ENCODE results near the gene RAPGEF2. TPM values are rescaled to one million over a fixed set of nuclear protein-coding genes. Genes with fewer than 3 reads are reported as not detected.

The RAPGEF2 gene
- total RNA-seq (2021; ENCODE audit: unreplicated experiment), result 17.6 TPM
- polyA plus RNA-seq (2012; ENCODE audit: insufficient read length), result 11.6 TPM
- percentile 70 among the genes with signal in this experiment for Bru-seq, nascent RNA
- percentile 54 among the genes with signal in this experiment for BruChase-seq, experiment 1, labeled RNA remaining after a 2-hour chase
- BruChase-seq, experiment 2, labeled RNA remaining after a 6-hour chase, result percentile 54 among the genes with signal in this experiment
- long read RNA-seq, partial matches to known transcripts, result 9 of 16 reads
- long read RNA-seq, other reads (novel, unspliced or antisense), result 7 of 16 reads

GRCh38 chr4:159102622-159103383 is at the start of gene RAPGEF2:
TSS of gene RAPGEF2 (plus strand) at chr4:159103079. CDS start at chr4:159104163, 1,084 bp downstream.
- ATAC-seq (peak; percentile 94), DNase-seq (ENCODE audit: low read depth, low spot score) (no peak)
- H3K27me3 ChIP-seq (ENCODE audit: control insufficient read depth, insufficient read depth, low read length), result no peaks in the 10 kb centered on the region
- peaks cover 14% of the 10 kb centered on the region for H3K4me1 ChIP-seq (ENCODE audit: control insufficient read depth, insufficient read depth, low read length)
- H3K9me3 ChIP-seq (ENCODE audit: control insufficient read depth, insufficient read depth, low read depth, low read length), result no peaks in the 10 kb centered on the region
- H3K36me3 ChIP-seq (ENCODE audit: control insufficient read depth, insufficient read depth, low read length), result no peaks in the 10 kb centered on the region; the same call in 1 of the 2 replicates
- ChIA-PET CTCF (no interaction called here), POLR2A (no interaction called here)
- 0 out of 2 replicates have a peak, but pooled peaks have one; percentile 13 for TF ChIP-seq TCF7L2 (IDR thresholded peaks at IDR 0.05; ENCODE audit: low read depth, low read length)
- no peak for TF ChIP-seq REST (IDR thresholded peaks at IDR 0.05; ENCODE audit: insufficient read depth in 1 of 2, low read depth in 2 of 2, low read length in 1 of 2)
- TF ChIP-seq CTCF (IDR thresholded peaks at IDR 0.05), result no peak
- no peak for TF ChIP-seq SIN3A (IDR thresholded peaks at IDR 0.05; ENCODE audit: borderline replicate concordance, insufficient read depth, low read depth, low read length)
- TF ChIP-seq POLR2AphosphoS5 (IDR thresholded peaks at IDR 0.05; ENCODE audit: low read depth, low read length), result no peak
- BruUV-seq (replicated peaks), result no TSS peak
- H3K27ac ChIP-seq (ENCODE audit: low read length), result peak within 1 kb of the TSS; percentile 51
- H3K4me3 ChIP-seq (ENCODE audit: low read depth in 2 of 2, low read length in 2 of 2), result peak within 1 kb of the TSS; percentile 74 to 77
- in situ Hi-C loops (cut with HindIII; ENCODE audit: low pct_unique_long_range_greater_than_20kb, low sequenced_read_pairs), result no loop called here
- intact Hi-C loops (cut with micrococcal nuclease; ENCODE audit: unreplicated experiment), result loop anchor here (10.0 kb wide), 2 partner anchors 72 to 228 kb away; no protein-coding TSS in a partner anchor

- no TSS peak for BruUV-seq (replicated peaks)
- CTCF ChIA-PET, result no interaction called here
- H3K27ac ChIP-seq (ENCODE audit: low read length), result no peak overlapping the region
Observed at GRCh38 chr4:159055833-159056232, 47.0 kb upstream of the RAPGEF2 start.

More at GRCh38 chr4:159055833-159056232, 47.0 kb upstream of the RAPGEF2 start:
- Histone ChIP-seq H3K9me3 (ENCODE audit: control insufficient read depth, insufficient read depth, low read depth, low read length) (no peaks in the 10 kb centered on the region), H3K27me3 (ENCODE audit: control insufficient read depth, insufficient read depth, low read length) (no peaks in the 10 kb centered on the region), H3K36me3 (ENCODE audit: control insufficient read depth, insufficient read depth, low read length) (no peaks in the 10 kb centered on the region), H3K4me3 (ENCODE audit: low read depth in 2 of 2, low read length in 2 of 2) (no peak overlapping the region), H3K4me1 (ENCODE audit: control insufficient read depth, insufficient read depth, low read length) (no peaks in the 10 kb centered on the region)
- POLR2A ChIA-PET, result no interaction called here
- DNase-seq (ENCODE audit: low read depth, low spot score) (no peak), ATAC-seq (no peak)
- intact Hi-C loops (cut with micrococcal nuclease; ENCODE audit: unreplicated experiment), result no loop called here
- in situ Hi-C loops (cut with HindIII; ENCODE audit: low pct_unique_long_range_greater_than_20kb, low sequenced_read_pairs), result no loop called here
- no peak for TF ChIP-seq POLR2AphosphoS5 (IDR thresholded peaks at IDR 0.05; ENCODE audit: low read depth, low read length)
- TF ChIP-seq REST (IDR thresholded peaks at IDR 0.05; ENCODE audit: insufficient read depth in 1 of 2, low read depth in 2 of 2, low read length in 1 of 2), result no peak
- no peak for TF ChIP-seq TCF7L2 (IDR thresholded peaks at IDR 0.05; ENCODE audit: low read depth, low read length)

Measured in Panc1 (cell line).